CMK (cell line): ENCODE results near the gene TOR3A.
"Not testable (repeated sequence)": the region's sequence is repeated elsewhere in the genome, so short reads cannot be mapped to it uniquely, and the experiment has no call there.

Experiments used
- DNase-seq: peaks from one replicate; pipeline ENCODE4 v3.0.0-alpha.2; 2010; ENCODE audit warnings: low read depth

TOR3A gene

GRCh38 chr1:179081687-179082332 lies at the start of gene TOR3A:
TSS of gene TOR3A (plus strand) at chr1:179082070. CDS start at chr1:179082129, 59 bp downstream.
- peak; percentile 79 for DNase-seq

- DNase-seq = no peak
Observed at GRCh38 chr1:179034720-179035119, 47.1 kb upstream of the TOR3A start.

GRCh38 chr1:179036844-179037465 lies 44.9 kb upstream of the TOR3A start:
- DNase-seq = no peak

- DNase-seq = no peak
Observed at GRCh38 chr1:179038528-179039281, 43.2 kb upstream of the TOR3A start.

- DNase-seq = not testable (repeated sequence)
Observed at GRCh38 chr1:179039502-179040174, 42.2 kb upstream of the TOR3A start.

- not testable (repeated sequence) for DNase-seq
Observed at GRCh38 chr1:179040175-179040551, 41.7 kb upstream of the TOR3A start.

GRCh38 chr1:179042087-179042486 lies 39.8 kb upstream of the TOR3A start:
- DNase-seq = no peak

- no peak for DNase-seq
Observed at GRCh38 chr1:179042700-179043099, 39.2 kb upstream of the TOR3A start.

GRCh38 chr1:179043266-179043665 lies 38.6 kb upstream of the TOR3A start:
- DNase-seq = no peak

GRCh38 chr1:179043907-179044306 lies 38.0 kb upstream of the TOR3A start:
- no peak for DNase-seq

- DNase-seq = peak; percentile 97
Observed at GRCh38 chr1:179046808-179047635, 34.8 kb upstream of the TOR3A start.

GRCh38 chr1:179047636-179047997 lies 34.3 kb upstream of the TOR3A start:
- DNase-seq = no peak

GRCh38 chr1:179048339-179049124 lies 33.3 kb upstream of the TOR3A start:
- no peak for DNase-seq

GRCh38 chr1:179052776-179053175 lies 29.1 kb upstream of the TOR3A start:
- DNase-seq = no peak

GRCh38 chr1:179053486-179053885 lies 28.4 kb upstream of the TOR3A start:
- no peak for DNase-seq

- DNase-seq = no peak
Observed at GRCh38 chr1:179055937-179056336, 25.9 kb upstream of the TOR3A start.

GRCh38 chr1:179058487-179059483 lies 23.1 kb upstream of the TOR3A start:
- DNase-seq = no peak

GRCh38 chr1:179061360-179062282 lies 20.2 kb upstream of the TOR3A start:
- DNase-seq = no peak

- DNase-seq = no peak
Observed at GRCh38 chr1:179066471-179066870, 15.4 kb upstream of the TOR3A start.
